NCI-H2196 treated with DMSO at 0.1 percent for 48 hours (cell line): ENCODE results near the gene FOXRED1.
"Not testable (repeated sequence)": the region's sequence is repeated elsewhere in the genome, so short reads cannot be mapped to it uniquely, and the experiment has no call there.

Experiments
- DNase-seq: peaks from one replicate; lab custom pipeline; 2025; ENCODE audit not compliant: unreplicated experiment; lab: John Stamatoyannopoulos, UW

Gene FOXRED1

GRCh38 chr11:126268708-126269579 lies at the start of gene FOXRED1, which contains the start of gene SRPRA:
Gene FOXRED1 (plus strand): TSS chr11:126269154. CDS start chr11:126269207, 53 bp downstream.
Gene SRPRA (minus strand): TSS chr11:126268895. CDS start chr11:126268804, 91 bp downstream.
- DNase-seq, result peak; percentile 98

- DNase-seq, result no peak
Measured at GRCh38 chr11:126219547-126219946, 49.4 kb upstream of the FOXRED1 start.

GRCh38 chr11:126224647-126225294 lies 44.2 kb upstream of the FOXRED1 start:
- no peak for DNase-seq

- DNase-seq, result no peak
Measured at GRCh38 chr11:126225295-126225665, 43.7 kb upstream of the FOXRED1 start.

GRCh38 chr11:126226334-126227084 lies 42.4 kb upstream of the FOXRED1 start:
- DNase-seq, result no peak

- no peak for DNase-seq
Measured at GRCh38 chr11:126229858-126230540, 39.0 kb upstream of the FOXRED1 start.

GRCh38 chr11:126231725-126232459 lies 37.1 kb upstream of the FOXRED1 start:
- peak; percentile 43 for DNase-seq

- DNase-seq, result no peak
Measured at GRCh38 chr11:126232683-126233082, 36.3 kb upstream of the FOXRED1 start.

GRCh38 chr11:126233391-126233790 lies 35.6 kb upstream of the FOXRED1 start:
- DNase-seq, result no peak

GRCh38 chr11:126246636-126247035 lies 22.3 kb upstream of the FOXRED1 start:
- DNase-seq, result no peak

- no peak for DNase-seq
Measured at GRCh38 chr11:126253265-126253664, 15.7 kb upstream of the FOXRED1 start.

GRCh38 chr11:126254819-126255218 lies 14.1 kb upstream of the FOXRED1 start:
- DNase-seq, result no peak

- DNase-seq, result not testable (repeated sequence)
Measured at GRCh38 chr11:126255507-126255906, 13.4 kb upstream of the FOXRED1 start.

GRCh38 chr11:126256216-126256615 lies 12.7 kb upstream of the FOXRED1 start:
- DNase-seq, result no peak

GRCh38 chr11:126257144-126257543 lies 11.8 kb upstream of the FOXRED1 start:
- no peak for DNase-seq

- DNase-seq, result no peak
Measured at GRCh38 chr11:126257764-126258163, 11.2 kb upstream of the FOXRED1 start.

GRCh38 chr11:126262216-126262615 lies 6.7 kb upstream of the FOXRED1 start:
- DNase-seq, result no peak

- DNase-seq, result no peak
Measured at GRCh38 chr11:126263489-126263888, 5.5 kb upstream of the FOXRED1 start.

- DNase-seq, result no peak
Measured at GRCh38 chr11:126265811-126266210, 3.1 kb upstream of the FOXRED1 start.

- DNase-seq, result no peak
Measured at GRCh38 chr11:126267650-126268049, 1.3 kb upstream of the FOXRED1 start.
